Measurements from ENCODE around the gene TADA2B. TPM values are rescaled to one million over a fixed set of nuclear protein-coding genes. Genes with fewer than 3 reads are reported as not detected.
A peak's percentile ranks its signal among the peaks of the same experiment; 100 is the strongest.

TADA2B gene
- total RNA-seq, 1 experiment from 2014 or later, result 29.5 TPM

DNA sequence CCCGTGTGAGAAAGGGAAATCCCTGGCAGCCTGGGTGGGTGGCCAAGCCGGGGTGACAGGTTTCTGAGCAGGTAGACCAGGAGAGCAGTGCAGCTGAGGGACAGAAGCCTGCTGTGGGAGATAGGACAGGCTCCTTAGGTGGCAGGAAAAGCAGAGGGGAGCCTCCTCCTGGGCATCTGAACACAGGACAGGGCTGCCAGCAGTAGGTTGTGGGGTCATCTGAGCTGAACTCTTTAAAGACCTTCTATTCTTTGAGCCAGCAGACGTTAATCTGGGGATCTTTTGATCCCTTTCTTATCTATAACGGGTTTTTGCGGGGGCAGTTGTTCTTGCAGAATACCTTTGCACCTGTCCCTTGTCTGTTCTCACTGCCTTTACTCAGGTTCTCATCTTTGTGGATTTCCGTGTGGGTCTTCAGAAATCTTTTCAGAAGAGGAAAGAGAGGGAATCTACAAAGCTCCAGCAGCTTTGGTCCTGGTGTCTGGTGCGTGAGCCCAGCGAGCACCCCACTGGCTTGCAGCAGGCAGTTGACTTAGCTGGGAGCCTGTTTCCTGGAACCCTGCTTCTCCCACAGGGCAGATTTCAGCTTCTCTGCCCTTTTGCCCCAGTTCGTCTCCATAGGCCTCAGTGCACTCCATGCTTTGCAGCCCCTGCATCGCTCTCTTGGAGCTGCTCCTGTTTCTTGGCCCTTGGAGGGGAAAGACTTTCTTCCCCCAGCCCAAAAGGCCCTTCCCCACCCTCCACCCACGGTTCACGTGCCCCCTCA lies 35.8 kb upstream of the TADA2B start:
- H3K4me3 Mint-ChIP-seq (ENCODE audit: unreplicated experiment), result no peak overlapping the region
- no TSS peak for BruUV-seq (replicated peaks)
- CTCF ChIA-PET, result interaction anchor here (0.5 to 1.6 kb wide), 7 partner anchors 11 to 96 kb away, joined by 3 to 11 read pairs (median 3); partner anchors contain the start of gene TADA2B
- no peak for TF ChIP-seq CTCF (IDR thresholded peaks at IDR 0.05; ENCODE audit: unreplicated experiment)
- H3K9me3 Mint-ChIP-seq (ENCODE audit: unreplicated experiment), result no peaks in the 10 kb centered on the region
- H3K27ac Mint-ChIP-seq (ENCODE audit: low read depth, unreplicated experiment), result peak overlapping the region; percentile 69
- H3K36me3 Mint-ChIP-seq (ENCODE audit: insufficient read depth, unreplicated experiment), result peaks cover 84% of the 10 kb centered on the region
- intact Hi-C loops (cut with micrococcal nuclease), result no loop called here
- no peak for DNase-seq (ENCODE audit: unreplicated experiment)
- POLR2A ChIA-PET, result interaction anchor here (0.6 to 7.6 kb wide), 10 partner anchors 15 to 365 kb away, joined by 3 to 62 read pairs (median 5); partner anchors contain the start of genes GRPEL1 and TADA2B
- H3K4me1 Mint-ChIP-seq (ENCODE audit: insufficient read depth, unreplicated experiment), result peaks cover 20% of the 10 kb centered on the region
- no peaks in the 10 kb centered on the region for H3K27me3 Mint-ChIP-seq (ENCODE audit: insufficient read depth, unreplicated experiment)

- Mint-ChIP-seq H3K27ac (ENCODE audit: low read depth, unreplicated experiment) (peak overlapping the region; percentile 69), H3K4me3 (ENCODE audit: unreplicated experiment) (no peak overlapping the region), H3K27me3 (ENCODE audit: insufficient read depth, unreplicated experiment) (no peaks in the 10 kb centered on the region), H3K36me3 (ENCODE audit: insufficient read depth, unreplicated experiment) (peaks cover 84% of the 10 kb centered on the region), H3K4me1 (ENCODE audit: insufficient read depth, unreplicated experiment) (peaks cover 19% of the 10 kb centered on the region), H3K9me3 (ENCODE audit: unreplicated experiment) (no peaks in the 10 kb centered on the region)
- no TSS peak for BruUV-seq (replicated peaks)
- peak; percentile 66 for DNase-seq (ENCODE audit: unreplicated experiment)
- ChIA-PET CTCF (interaction anchor here (0.6 to 1.6 kb wide), 9 partner anchors 8 to 95 kb away, joined by 3 to 11 read pairs (median 4); partner anchors contain the start of gene TADA2B), POLR2A (interaction anchor here (0.6 to 1.4 kb wide), 5 partner anchors 14 to 60 kb away, joined by 3 to 9 read pairs (median 4); partner anchors contain the start of gene GRPEL1)
- intact Hi-C loops (cut with micrococcal nuclease), result no loop called here
- no peak for TF ChIP-seq CTCF (IDR thresholded peaks at IDR 0.05; ENCODE audit: unreplicated experiment)
Measured at GRCh38 chr4:7007944-7008343, 35.2 kb upstream of the TADA2B start.

GRCh38 chr4:7009564-7009963 lies 33.6 kb upstream of the TADA2B start:
- BruUV-seq (replicated peaks), result no TSS peak
- intact Hi-C loops (cut with micrococcal nuclease), result no loop called here
- ChIA-PET CTCF (interaction anchor here (0.6 kb wide), 1 partner anchor 119 kb away, joined by 3 read pairs; no protein-coding TSS in a partner anchor), POLR2A (no interaction called here)
- H3K4me3 Mint-ChIP-seq (ENCODE audit: unreplicated experiment), result no peak overlapping the region
- no peak for DNase-seq (ENCODE audit: unreplicated experiment)
- TF ChIP-seq CTCF (IDR thresholded peaks at IDR 0.05; ENCODE audit: unreplicated experiment), result no peak
- peaks cover 9% of the 10 kb centered on the region for H3K4me1 Mint-ChIP-seq (ENCODE audit: insufficient read depth, unreplicated experiment)
- peak overlapping the region; percentile 25 for H3K27ac Mint-ChIP-seq (ENCODE audit: low read depth, unreplicated experiment)
- H3K36me3 Mint-ChIP-seq (ENCODE audit: insufficient read depth, unreplicated experiment), result peaks cover 86% of the 10 kb centered on the region
- H3K9me3 Mint-ChIP-seq (ENCODE audit: unreplicated experiment), result no peaks in the 10 kb centered on the region
- no peaks in the 10 kb centered on the region for H3K27me3 Mint-ChIP-seq (ENCODE audit: insufficient read depth, unreplicated experiment)

GRCh38 chr4:7013175-7013574 lies 30.0 kb upstream of the TADA2B start:
- H3K36me3 Mint-ChIP-seq (ENCODE audit: insufficient read depth, unreplicated experiment), result peaks cover 72% of the 10 kb centered on the region
- ChIA-PET POLR2A (interaction anchor here (1.2 to 1.6 kb wide), 3 partner anchors 9 to 26 kb away, joined by 3 to 6 read pairs (median 4); no protein-coding TSS in a partner anchor), CTCF (interaction anchor here (1.5 kb wide), 1 partner anchor 30 kb away, joined by 7 read pairs; the partner anchor contains the start of gene TADA2B)
- intact Hi-C loops (cut with micrococcal nuclease), result no loop called here
- no peak overlapping the region for H3K27ac Mint-ChIP-seq (ENCODE audit: low read depth, unreplicated experiment)
- no peak overlapping the region for H3K4me3 Mint-ChIP-seq (ENCODE audit: unreplicated experiment)
- no peaks in the 10 kb centered on the region for H3K9me3 Mint-ChIP-seq (ENCODE audit: unreplicated experiment)
- no peak for DNase-seq (ENCODE audit: unreplicated experiment)
- H3K27me3 Mint-ChIP-seq (ENCODE audit: insufficient read depth, unreplicated experiment), result no peaks in the 10 kb centered on the region
- peaks cover 1% of the 10 kb centered on the region for H3K4me1 Mint-ChIP-seq (ENCODE audit: insufficient read depth, unreplicated experiment)
- no peak for TF ChIP-seq CTCF (IDR thresholded peaks at IDR 0.05; ENCODE audit: unreplicated experiment)
- no TSS peak for BruUV-seq (replicated peaks)
